ENCODE results near the gene RASA2. TPM values are rescaled to one million over a fixed set of nuclear protein-coding genes. Genes with fewer than 3 reads are reported as not detected.

RASA2 gene
- polyA plus RNA-seq, 1 donor from 2014 or later, result 37.5 TPM

GRCh38 chr3:141457624-141458236 is 29.1 kb upstream of the RASA2 start:
- Histone ChIP-seq H3F3A (ENCODE audit: insufficient read depth, low read length, poor library complexity, severe bottlenecking) (no peaks in the 10 kb centered on the region), H3K79me2 (replicated peaks; ENCODE audit: insufficient read depth, low read length) (no peaks in the 10 kb centered on the region), H3K4me3 (ENCODE audit: low read length) (no peak overlapping the region), H3K4me2 (ENCODE audit: low read length) (no peak overlapping the region), H3K9me3 (ENCODE audit: low read length) (no peaks in the 10 kb centered on the region), H4K20me1 (ENCODE audit: insufficient read depth) (no peaks in the 10 kb centered on the region), H3K9me2 (ENCODE audit: insufficient read depth, low read length) (no peaks in the 10 kb centered on the region), H3K27me3 (ENCODE audit: insufficient read depth, low read depth, low read length) (no peaks in the 10 kb centered on the region), H2AFZ (ENCODE audit: low read depth, low read length) (no peak overlapping the region), H3K9ac (ENCODE audit: low read length) (no peak overlapping the region), H3K36me3 (ENCODE audit: insufficient read depth, low read length) (no peaks in the 10 kb centered on the region), H3K27ac (ENCODE audit: low read length) (no peak overlapping the region)
- TF ChIP-seq TAF1 (IDR thresholded peaks at IDR 0.05; ENCODE audit: low read depth) (no peak), SMC3 (conservative IDR thresholded peaks at IDR 0.05; ENCODE audit: poor library complexity) (no peak), EP300 (conservative IDR thresholded peaks at IDR 0.05; ENCODE audit: poor library complexity, severe bottlenecking) (no peak), CTCF (IDR thresholded peaks at IDR 0.05; ENCODE audit: poor library complexity, severe bottlenecking) (no peak), RAD21 (conservative IDR thresholded peaks at IDR 0.05) (no peak), POLR2AphosphoS5 (IDR thresholded peaks at IDR 0.05) (no peak), MXI1 (conservative IDR thresholded peaks at IDR 0.05; ENCODE audit: poor library complexity, severe bottlenecking) (no peak), EZH2 (IDR thresholded peaks at IDR 0.05; ENCODE audit: borderline replicate concordance, insufficient read depth, low read length, poor library complexity, severe bottlenecking) (no peak), REST (IDR thresholded peaks at IDR 0.05; ENCODE audit: borderline replicate concordance) (no peak)

- H3K4me3 ChIP-seq (ENCODE audit: low read length), result no peak overlapping the region
- no peaks in the 10 kb centered on the region for H3F3A ChIP-seq (ENCODE audit: insufficient read depth, low read length, poor library complexity, severe bottlenecking)
- H2AFZ ChIP-seq (ENCODE audit: low read depth, low read length), result no peak overlapping the region
- no peak overlapping the region for H3K9ac ChIP-seq (ENCODE audit: low read length)
- no peak for TF ChIP-seq EZH2 (IDR thresholded peaks at IDR 0.05; ENCODE audit: borderline replicate concordance, insufficient read depth, low read length, poor library complexity, severe bottlenecking)
- TF ChIP-seq POLR2AphosphoS5 (IDR thresholded peaks at IDR 0.05), result no peak
- no peak for TF ChIP-seq MXI1 (conservative IDR thresholded peaks at IDR 0.05; ENCODE audit: poor library complexity, severe bottlenecking)
- TF ChIP-seq SMC3 (conservative IDR thresholded peaks at IDR 0.05; ENCODE audit: poor library complexity), result no peak
- TF ChIP-seq REST (IDR thresholded peaks at IDR 0.05; ENCODE audit: borderline replicate concordance), result no peak
- no peak for TF ChIP-seq RAD21 (conservative IDR thresholded peaks at IDR 0.05)
- no peak for TF ChIP-seq CTCF (IDR thresholded peaks at IDR 0.05; ENCODE audit: poor library complexity, severe bottlenecking)
- TF ChIP-seq TAF1 (IDR thresholded peaks at IDR 0.05; ENCODE audit: low read depth), result no peak
- TF ChIP-seq EP300 (conservative IDR thresholded peaks at IDR 0.05; ENCODE audit: poor library complexity, severe bottlenecking), result no peak
- no peaks in the 10 kb centered on the region for H4K20me1 ChIP-seq (ENCODE audit: insufficient read depth)
- H3K27me3 ChIP-seq (ENCODE audit: insufficient read depth, low read depth, low read length), result no peaks in the 10 kb centered on the region
- H3K27ac ChIP-seq (ENCODE audit: low read length), result no peak overlapping the region
- no peaks in the 10 kb centered on the region for H3K36me3 ChIP-seq (ENCODE audit: insufficient read depth, low read length)
- no peaks in the 10 kb centered on the region for H3K79me2 ChIP-seq (replicated peaks; ENCODE audit: insufficient read depth, low read length)
- no peak overlapping the region for H3K4me2 ChIP-seq (ENCODE audit: low read length)
- H3K9me2 ChIP-seq (ENCODE audit: insufficient read depth, low read length), result no peaks in the 10 kb centered on the region
- H3K9me3 ChIP-seq (ENCODE audit: low read length), result no peaks in the 10 kb centered on the region
Observed at GRCh38 chr3:141459008-141459407, 27.8 kb upstream of the RASA2 start.
